HG03575 (cell line): ENCODE data around the gene HECW1.

Experiments
- ATAC-seq: cut with Tn5 transposase; IDR thresholded peaks from one replicate; pipeline ENCODE4 v1.9.1; 2021; ENCODE audit not compliant: unreplicated experiment, insufficient number of reproducible peaks, low FRiP score; ENCODE audit errors: extremely low read depth

HECW1 gene

DNA sequence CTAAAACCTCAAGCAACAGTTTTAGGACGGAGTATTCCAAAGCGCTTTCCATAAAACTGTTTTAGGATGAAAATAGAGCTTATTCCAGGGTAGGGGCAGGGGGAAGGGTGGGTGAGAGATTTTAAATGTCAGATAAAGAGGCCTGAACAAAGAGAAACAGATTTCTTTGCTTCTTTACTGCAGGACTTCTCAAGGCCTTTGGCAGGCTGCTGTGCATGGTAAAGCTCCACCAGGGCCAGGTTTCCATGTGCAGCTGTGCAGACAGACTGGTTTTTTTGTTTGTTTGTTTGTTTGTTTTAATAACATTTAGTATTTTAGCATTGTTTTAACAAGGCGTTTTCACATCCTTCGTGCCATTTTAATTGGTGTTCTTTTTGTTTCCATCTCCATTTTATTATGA is 26.3 kb downstream of the HECW1 start:
- ATAC-seq = no peak

DNA sequence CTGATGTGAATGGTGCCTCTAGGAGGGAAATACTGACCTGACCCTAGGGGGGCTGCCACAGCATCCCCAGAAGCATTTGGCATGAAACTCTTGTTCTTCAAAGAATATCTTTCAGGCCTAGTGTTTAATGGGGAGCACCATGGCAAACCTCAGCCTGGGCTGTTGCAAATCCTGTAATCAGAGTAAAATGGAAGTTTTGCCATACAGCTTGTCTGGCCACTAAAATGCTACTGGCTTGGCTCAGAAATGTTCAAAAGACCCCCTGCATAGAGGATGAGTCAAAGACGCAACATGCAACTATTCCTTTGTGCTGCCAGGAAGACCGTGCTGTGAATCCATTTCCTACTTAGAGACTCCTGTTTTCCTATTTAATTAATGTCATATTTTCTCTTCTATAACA is 26.7 kb downstream of the HECW1 start:
- no peak for ATAC-seq

DNA sequence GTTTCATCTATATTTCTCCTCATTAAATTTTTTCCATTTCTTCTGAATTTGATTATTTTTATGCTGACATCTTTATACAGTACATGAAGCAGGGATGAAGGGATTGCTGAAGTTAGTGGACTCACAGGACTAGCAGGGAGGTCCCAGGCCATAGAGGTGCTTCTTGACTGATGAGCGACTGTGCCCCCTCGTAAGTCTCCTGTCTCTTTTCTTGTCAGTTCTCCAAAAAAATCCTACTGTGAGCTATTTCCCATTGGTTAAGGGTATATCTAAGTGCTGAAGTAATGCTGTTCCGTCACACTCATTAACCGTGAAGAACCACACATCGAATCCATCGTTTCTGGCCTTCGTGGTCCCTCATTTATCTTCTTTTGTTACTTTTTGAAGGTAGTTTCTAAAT is 27.7 kb downstream of the HECW1 start:
- ATAC-seq = no peak

- no peak for ATAC-seq
These were observed 28.6 kb downstream of the HECW1 start for GRCh38 chr7:43141091-43141490.

DNA sequence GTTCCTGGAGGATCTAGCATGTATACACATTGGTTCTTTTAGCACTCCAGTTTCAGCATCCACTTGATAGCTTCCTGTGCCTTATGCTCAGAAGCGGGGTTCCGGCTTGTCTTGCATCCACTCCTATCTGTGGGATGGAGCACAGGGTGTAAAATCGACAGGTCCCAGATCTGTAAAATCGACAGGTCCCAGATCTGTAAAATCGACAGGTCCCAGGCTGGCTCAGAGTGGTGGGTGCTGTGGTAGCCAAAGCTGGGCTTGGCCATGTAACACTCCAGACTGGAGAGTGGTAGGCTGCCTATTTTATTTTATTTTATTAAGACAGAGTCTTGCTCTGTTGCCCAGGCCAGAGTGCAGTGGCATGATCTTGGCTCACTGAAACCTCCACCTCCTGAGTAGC is 30.3 kb downstream of the HECW1 start:
- no peak for ATAC-seq

DNA sequence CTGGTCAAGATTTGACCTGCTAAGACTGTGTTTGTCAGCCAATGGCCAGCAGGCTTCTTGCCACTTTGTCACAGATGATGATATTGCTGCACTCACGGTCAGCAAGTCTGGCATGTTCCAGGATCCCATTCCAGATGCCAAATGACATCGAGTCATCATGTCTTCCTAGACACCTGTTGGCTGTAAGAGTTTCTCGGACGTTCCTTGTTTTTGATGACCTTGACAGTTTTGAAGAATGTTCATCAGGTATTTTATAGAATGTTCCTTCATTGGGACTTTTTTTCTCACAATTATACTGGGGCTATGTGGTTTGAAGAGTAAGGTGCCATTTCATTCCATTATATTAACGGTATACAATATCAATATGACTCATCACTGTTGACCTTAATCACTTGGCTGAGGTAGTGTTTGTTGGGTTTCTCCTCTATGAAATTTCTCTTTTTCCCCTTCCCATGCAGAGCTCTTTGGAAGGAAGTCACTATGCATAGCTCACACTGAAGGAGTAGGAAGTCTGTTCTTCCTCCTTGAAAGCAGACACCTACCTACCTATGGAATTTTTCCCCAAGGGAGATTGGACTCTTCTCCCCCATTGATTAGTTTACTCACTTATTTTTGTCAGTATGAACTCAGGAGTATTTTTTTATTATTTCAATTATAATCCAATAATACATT is 31.6 kb downstream of the HECW1 start:
- ATAC-seq = no peak

DNA sequence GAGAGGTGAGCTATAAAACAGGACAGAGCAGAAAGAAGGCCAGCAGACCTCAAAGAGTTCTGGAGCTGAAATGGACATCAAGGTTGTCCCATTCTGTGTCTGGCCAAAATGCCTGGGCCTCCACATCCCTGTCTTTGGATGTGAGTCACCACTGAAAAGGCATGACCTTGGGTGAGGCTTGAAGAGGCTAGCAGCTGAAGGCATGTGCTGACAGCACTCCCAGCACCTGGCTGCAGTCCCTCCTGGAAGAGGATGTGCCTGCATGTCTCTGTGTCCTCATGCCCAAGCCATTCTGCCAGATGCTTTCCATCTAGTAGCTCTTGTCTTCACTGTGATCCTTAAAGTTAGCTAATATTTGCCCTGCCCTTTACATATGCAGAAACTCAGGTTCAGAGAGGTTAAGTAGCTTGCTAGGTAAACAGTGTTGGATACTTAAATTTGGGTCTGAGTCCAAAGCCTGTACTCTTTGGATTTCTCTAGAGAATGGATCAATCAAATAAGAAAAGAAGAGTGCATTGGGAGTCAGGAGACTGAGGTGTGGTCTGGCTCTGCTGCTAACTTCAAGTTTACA is 35.8 kb downstream of the HECW1 start:
- no peak for ATAC-seq

DNA sequence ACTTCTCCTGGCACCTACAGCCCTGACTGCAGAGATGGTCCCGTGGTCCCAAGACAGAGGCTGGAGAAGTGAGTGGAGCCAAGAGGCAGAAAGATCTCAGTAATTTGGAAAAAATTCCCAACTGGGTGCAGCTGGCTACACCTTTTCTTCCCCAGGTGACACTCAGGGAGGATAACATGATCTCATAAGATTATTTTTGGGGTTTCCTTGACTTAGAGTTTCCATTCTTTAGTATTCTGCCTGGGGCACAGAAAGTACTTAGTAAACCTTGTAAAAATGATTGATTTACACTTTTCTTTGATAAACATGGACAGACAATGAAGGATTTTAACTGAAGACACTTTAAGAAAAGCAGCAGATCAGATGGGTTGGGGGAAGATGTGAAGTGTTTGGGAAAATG is 38.6 kb downstream of the HECW1 start:
- no peak for ATAC-seq

GRCh38 chr7:43152696-43153095 is 40.2 kb downstream of the HECW1 start:
- ATAC-seq = no peak

- no peak for ATAC-seq
These were observed 43.2 kb downstream of the HECW1 start for GRCh38 chr7:43155636-43156035.

GRCh38 chr7:43163885-43164284 is 51.4 kb downstream of the HECW1 start:
- ATAC-seq = no peak

DNA sequence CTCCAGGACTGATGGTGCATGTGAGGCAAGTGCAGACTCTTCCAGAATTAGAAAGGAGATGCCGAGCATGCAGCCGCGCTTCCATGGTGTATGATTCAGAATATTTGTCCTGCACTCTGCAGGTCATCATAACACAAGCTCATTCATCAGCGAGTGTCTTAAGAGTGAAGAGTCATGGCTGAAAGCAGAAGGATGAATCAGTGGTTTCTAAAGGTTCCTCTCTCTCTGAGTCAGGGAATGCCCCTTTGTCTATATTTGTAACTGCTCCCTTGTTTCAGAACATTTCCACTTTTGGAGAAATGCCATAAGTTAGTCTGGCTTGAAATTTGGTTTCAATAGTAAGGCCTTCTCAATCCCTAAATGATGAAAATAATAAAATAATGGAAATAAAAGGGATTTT is 52.3 kb downstream of the HECW1 start:
- ATAC-seq = peak; percentile 80

DNA sequence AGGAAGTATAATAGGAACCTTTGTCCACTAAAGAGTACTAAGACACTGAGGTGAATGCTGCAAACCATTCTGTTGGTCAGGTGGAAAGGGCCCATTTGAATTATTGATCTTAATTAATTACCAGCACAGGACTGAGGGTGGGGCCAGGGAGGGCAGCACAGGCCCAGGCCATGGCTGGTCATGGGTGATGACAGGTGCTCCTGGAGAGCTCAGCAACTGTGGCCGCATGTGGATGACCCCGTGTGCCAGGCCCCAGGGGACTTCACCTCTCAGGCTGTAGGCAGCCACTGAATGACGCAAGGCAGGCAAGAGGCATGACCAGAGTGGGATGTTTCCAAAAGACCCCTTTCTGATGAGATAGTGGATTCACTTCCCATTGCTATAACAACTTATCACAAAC is 54.2 kb downstream of the HECW1 start:
- ATAC-seq = no peak

DNA sequence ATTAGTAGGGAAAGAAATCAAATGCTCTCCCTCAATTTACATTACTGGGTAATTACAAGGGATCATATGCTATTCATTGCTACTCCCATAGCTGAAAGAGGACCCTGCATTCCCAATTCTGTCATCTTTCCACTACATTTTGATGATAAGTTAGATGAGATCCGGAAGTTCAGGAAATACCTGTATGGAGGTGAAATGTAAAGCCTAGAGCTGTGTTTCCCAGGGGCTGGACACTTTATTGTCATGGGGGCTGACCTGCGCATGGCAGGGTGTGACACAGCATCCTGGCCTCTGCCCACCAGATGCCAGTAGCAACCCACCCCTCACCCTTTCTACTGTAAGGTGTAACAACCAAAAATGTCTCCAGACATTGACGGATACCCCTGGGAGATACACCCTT is 56.6 kb downstream of the HECW1 start:
- ATAC-seq = no peak

DNA sequence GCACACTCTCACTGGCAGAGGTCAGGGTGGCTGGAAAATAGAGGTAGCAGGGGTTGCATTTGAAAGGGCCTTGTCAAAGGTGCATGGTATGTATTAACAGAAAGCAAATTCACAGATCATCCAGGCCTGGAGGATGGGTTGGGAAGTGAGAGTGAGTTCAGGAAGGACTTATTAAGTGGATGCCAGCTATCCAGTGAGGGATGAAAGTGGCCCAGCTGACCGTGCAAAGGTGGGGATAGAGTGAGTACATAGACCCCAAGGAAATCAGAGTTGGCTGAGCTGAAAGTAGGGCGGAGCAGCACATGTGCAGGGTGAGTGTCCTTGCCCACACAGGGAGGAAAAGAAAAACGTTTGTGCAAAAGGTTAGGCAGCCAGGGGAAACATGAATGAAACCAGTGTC is 58.1 kb downstream of the HECW1 start:
- no peak for ATAC-seq

- no peak for ATAC-seq
These were observed 63.2 kb downstream of the HECW1 start for GRCh38 chr7:43175570-43176200.

DNA sequence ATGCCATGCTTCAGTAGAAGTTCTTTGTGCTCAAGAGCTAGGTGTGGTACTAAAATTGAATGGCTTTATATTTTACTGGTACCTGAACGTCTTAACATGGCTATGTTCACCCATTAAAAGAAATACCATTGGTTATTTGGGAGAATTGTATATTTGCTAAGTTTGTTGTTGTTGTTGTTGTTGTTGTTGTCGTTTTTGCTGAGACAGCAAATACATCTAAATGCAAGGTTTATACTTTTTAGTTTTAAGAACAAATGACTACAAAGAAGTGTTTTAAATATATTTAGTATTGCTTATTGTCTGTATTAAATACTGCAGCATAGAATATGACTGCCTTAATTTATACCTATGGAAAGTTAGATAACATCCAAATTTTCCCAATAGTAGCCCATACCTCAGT is 66.9 kb downstream of the HECW1 start:
- ATAC-seq = no peak

GRCh38 chr7:43192806-43193460 is 80.5 kb downstream of the HECW1 start:
- no peak for ATAC-seq

- no peak for ATAC-seq
These were observed 81.4 kb downstream of the HECW1 start for GRCh38 chr7:43193893-43194292.

DNA sequence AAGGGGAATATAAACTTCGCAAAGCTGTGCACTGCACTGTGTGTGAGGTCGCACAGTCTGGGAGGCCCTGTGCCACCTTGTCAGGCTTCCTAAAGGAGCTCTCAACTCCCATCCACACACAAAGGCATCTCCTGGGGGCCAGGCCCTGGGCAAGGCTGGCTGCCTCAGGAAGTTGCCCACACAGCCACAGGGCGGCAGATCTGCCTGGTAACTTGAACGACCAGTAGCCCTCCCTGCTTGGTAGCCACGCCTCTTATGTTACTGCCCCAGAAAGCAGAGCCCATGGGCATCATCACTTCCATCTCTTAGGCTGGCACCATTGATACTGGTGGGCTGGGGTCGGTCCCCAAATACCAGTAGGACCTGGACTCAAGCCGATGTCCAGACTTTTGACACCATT is 82.8 kb downstream of the HECW1 start:
- ATAC-seq = no peak
